ENCODE data around the gene WDR18. TPM values are rescaled to one million over a fixed set of nuclear protein-coding genes. Genes with fewer than 3 reads are reported as not detected.

WDR18 gene, protein sequence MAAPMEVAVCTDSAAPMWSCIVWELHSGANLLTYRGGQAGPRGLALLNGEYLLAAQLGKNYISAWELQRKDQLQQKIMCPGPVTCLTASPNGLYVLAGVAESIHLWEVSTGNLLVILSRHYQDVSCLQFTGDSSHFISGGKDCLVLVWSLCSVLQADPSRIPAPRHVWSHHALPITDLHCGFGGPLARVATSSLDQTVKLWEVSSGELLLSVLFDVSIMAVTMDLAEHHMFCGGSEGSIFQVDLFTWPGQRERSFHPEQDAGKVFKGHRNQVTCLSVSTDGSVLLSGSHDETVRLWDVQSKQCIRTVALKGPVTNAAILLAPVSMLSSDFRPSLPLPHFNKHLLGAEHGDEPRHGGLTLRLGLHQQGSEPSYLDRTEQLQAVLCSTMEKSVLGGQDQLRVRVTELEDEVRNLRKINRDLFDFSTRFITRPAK
- 68.2 and 87.6 TPM in 2 replicates for total RNA-seq

DNA sequence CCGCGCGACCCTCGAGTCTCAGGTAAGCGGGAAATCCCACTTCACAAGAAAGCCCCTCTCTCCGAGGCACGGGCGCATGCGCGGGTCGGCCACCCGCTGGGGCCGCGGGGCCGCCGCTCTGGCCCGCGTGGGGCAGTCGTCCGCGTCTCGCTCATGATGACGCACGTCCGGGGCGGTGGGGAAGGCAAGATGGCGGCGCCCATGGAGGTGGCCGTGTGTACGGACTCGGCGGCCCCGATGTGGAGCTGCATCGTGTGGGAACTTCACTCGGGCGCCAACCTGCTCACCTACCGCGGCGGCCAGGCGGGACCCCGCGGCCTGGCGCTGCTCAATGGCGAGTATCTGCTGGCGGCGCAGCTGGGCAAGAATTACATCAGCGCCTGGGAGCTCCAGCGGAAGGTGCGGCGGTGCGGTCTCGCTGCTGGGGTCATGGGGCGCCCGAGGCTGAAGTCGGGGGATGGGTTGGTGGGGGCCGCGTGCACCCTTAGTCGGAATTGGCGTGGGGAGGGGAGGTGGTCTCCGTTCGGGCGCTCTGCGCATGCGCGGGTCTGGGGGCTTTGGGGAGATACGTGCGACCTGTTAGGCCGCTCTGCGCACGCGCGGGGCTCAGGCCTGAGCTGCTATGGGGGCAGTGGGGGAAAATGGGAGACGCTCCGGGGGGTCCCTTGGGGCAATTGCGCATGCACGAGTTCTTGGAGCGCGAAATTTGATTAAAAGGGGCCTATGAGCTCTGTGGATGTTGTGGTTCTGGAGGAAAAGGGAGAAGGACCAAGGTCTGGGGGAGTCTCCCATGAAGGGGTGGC is at the start of gene WDR18:
WDR18 (plus strand) TSS at position 181 of the 803 bp plus-strand sequence; CDS start at position 190, 9 bp downstream.

DNA sequence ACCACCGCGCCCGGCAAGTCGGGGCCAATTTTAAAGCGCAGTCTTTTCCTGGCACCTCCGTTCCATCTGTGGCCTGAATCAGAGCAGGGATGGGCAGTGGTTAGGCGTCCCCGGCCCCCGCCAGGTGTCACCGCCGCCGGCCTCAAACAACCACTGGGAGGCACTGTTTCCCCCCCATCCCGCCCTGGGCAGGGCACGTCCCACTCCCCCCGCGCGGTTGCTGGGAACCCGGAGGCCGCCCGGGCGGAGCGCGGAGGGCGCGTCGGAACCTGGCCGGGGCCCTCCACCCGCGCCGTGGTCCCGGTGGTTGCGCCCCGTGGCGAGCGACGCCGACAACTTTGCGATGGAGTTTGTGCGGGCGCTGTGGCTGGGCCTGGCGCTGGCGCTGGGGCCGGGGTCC is 15.9 kb downstream of the WDR18 start, which contains the start of gene GRIN3B:
GRIN3B (plus strand) TSS at position 325 of the 400 bp plus-strand sequence; CDS start at position 344, 19 bp downstream.

DNA sequence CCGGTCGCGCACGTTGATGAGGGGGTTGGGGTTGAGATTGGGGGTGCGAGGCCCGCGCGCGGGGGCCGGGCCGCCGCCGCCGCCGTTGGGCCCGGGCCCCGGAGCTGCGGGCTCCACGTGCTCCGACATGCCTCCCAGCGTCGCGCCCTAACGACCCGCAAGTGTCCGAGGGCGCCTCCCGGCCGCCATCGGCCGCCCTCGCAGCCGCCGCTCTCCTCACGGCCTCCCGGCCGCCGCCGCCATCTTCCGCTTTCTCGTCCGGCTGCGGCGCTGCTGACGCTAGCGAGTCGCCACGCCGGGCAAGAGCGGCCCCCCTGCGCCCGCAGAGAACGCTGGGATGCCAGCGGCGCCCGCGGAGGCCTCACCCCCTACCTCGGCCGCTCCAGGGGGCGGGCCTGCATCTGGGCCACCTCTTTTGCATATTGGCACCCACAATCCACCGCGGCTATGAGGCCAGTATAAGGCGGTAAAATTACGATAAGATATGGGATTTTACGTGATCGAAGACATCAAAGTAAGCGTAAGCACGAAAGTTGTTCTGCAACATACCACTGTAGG is 36.8 kb downstream of the WDR18 start, which contains the start of gene TMEM259:
TMEM259 (minus strand) TSS at position 256 of the 558 bp plus-strand sequence; CDS start at position 129, 127 bp downstream.

DNA sequence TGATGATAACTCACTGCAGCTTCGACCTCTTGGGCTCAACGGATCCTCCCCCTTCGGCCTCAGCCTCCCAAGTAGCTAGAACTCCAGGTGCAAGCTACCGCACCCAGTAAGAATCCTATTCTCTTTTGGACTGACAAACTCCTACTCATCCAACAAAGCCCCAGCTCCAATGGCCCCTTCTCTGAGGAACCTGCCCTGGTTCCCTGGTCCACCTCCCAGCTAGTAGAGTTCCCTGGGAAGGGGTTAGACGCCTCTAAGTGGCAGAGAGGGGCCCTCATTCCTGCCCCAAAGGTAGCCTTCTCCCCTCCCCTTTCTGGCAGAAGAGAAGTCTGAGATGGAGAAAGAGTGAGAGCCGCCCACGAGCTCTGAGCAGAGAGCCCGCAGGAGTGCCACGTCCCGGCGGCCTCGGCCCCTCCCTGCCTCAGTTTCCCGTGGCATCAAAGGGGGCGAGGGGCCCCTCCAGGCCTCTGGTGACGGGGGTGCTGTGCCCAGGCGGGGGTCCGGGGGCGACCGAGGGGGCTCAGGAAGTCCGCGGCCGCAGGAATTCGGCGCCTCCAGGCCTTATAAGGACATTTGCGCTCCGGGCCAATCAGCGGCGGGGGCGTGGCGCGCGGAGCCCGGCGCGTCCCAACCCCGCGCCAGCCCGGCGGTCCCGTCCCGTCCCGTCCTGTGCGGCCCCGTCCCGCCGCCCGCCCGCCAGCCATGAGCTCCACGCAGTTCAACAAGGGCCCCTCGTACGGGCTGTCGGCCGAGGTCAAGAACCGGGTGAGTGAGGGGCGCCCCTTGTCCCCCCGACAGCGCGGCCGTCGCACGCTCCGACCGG is 42.0 kb downstream of the WDR18 start, which contains the start of gene CNN2:
CNN2 (plus strand) TSS at position 649 of the 823 bp plus-strand sequence; CDS start at position 703, 54 bp downstream.

DNA sequence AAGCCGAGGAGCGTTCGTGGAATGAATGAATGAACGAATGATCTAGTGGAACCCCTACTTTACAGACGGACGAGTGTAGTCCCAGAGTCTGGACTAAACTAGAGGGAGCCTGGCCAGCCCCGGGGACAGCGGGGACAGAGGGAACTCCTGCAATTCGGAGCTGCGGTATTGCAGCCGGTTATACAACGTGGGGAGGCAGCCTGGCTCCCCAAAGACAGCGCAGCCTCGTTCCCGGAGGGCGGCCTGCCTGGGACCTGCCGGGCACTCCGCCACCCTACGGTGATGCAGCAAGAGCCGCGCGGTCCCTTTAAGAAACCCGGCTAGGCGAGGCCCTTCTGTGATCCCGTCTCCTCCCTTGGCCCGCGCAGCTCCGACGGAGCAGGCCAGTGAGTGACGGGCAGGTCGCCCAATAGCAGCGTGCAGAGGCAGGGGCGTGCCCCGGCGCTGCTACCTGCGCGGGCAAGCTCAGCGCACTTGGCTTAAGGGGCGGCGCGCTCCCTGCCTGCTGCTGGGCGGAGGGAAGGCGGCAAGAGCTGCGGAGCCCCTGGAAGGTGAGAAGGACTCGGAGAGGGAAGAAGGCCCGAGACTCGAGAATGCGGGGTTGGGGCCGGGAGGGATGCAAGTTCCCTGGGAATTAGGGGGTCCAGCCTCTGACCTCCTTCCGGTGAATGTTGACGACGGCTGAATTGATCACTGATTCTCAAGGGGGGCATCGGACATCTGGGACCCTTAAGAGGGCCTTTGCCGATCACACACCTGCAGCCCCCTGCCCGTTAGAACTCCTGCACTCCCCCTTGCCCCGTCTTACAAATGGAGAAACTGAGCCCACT is 55.7 kb downstream of the WDR18 start, which contains the start of gene ABCA7:
ABCA7 (plus strand) TSS at position 462 of the 830 bp plus-strand sequence. CDS start 1,255 bp downstream, outside the sequence.

Other genes with a start within 250 kb of the WDR18 start
- gene MISP, start 233.2 kb upstream of the WDR18 start, total RNA-seq: 7.2 and 12.6 TPM in 2 replicates
- gene PTBP1, start 186.9 kb upstream of the WDR18 start, total RNA-seq: 216 and 283 TPM in 2 replicates
- gene PLPPR3, start 162.4 kb upstream of the WDR18 start, total RNA-seq: 0.27 TPM in 1 of 2 replicates, not detected in the other
- not detected in 2 replicates for gene AZU1, start 156.5 kb upstream of the WDR18 start, total RNA-seq
- gene PRTN3, start 143.3 kb upstream of the WDR18 start, total RNA-seq: not detected in 2 replicates
- not detected in 2 replicates for gene ELANE, start 132.0 kb upstream of the WDR18 start, total RNA-seq
- 0.55 TPM in 1 of 2 replicates, not detected in the other for gene CFD, start 124.7 kb upstream of the WDR18 start, total RNA-seq
- 33.8 and 34.7 TPM in 2 replicates for gene MED16, start 91.2 kb upstream of the WDR18 start, total RNA-seq
- not detected in 2 replicates for gene RNU6-9, start 90.9 kb upstream of the WDR18 start, total RNA-seq
- 60.8 and 91.1 TPM in 2 replicates for gene R3HDM4, start 71.1 kb upstream of the WDR18 start, total RNA-seq
- not detected in 2 replicates for gene KISS1R, start 67.0 kb upstream of the WDR18 start, total RNA-seq
- 4.5 and 4.8 TPM in 2 replicates for gene ARID3A, start 58.3 kb upstream of the WDR18 start, total RNA-seq
- 0.95 and 2.3 TPM in 2 replicates for gene GRIN3B, start 16.1 kb downstream of the WDR18 start, total RNA-seq
- gene TMEM259, start 36.8 kb downstream of the WDR18 start, total RNA-seq: 142 and 147 TPM in 2 replicates
- not detected in 2 replicates for gene RNU6-2, start 37.2 kb downstream of the WDR18 start, total RNA-seq
- 239 and 254 TPM in 2 replicates for gene CNN2, start 42.3 kb downstream of the WDR18 start, total RNA-seq
- gene ABCA7, start 55.8 kb downstream of the WDR18 start, total RNA-seq: 14.0 and 24.3 TPM in 2 replicates
- gene ARHGAP45, start 82.8 kb downstream of the WDR18 start, total RNA-seq: 3.2 and 5.4 TPM in 2 replicates
- gene POLR2E, start 111.0 kb downstream of the WDR18 start, total RNA-seq: 125 and 242 TPM in 2 replicates
- 302 and 333 TPM in 2 replicates for gene GPX4, start 119.6 kb downstream of the WDR18 start, total RNA-seq
- gene SBNO2, start 189.9 kb downstream of the WDR18 start, total RNA-seq: 47.8 and 61.4 TPM in 2 replicates
- 70.8 and 101 TPM in 2 replicates for gene STK11, start 221.4 kb downstream of the WDR18 start, total RNA-seq

Data from hair follicular keratinocyte (primary cell).